Stomach (tissue), 4 donors: ENCODE results near the gene SCRN1.
"Not testable (repeated sequence)": the region's sequence is repeated elsewhere in the genome, so short reads cannot be mapped to it uniquely, and the experiment has no call there.

ENCODE experiments used
- POLR2A ChIP-seq, 4 donors: fragments of 450-650 bp; IDR thresholded peaks; one replicate each; pipeline ENCODE4 v1.6.1; 2016; ENCODE audit warnings: antibody characterized with exemption in 4 of 4, control low read depth in 2 of 4, mild to moderate bottlenecking in 1 of 4, moderate library complexity in 1 of 4
- TF ChIP-seq, protein P1 (sequence below), 7 experiments: fragments of 450-650 bp in 4 of 7; fragments of 200-600 bp in 3 of 7; sonication (generic) in 3 of 7; IDR thresholded peaks; one replicate each; pipeline ENCODE4 v1.5.1; 2016 to 2019; ENCODE audit warnings: antibody characterized with exemption in 7 of 7, control low read depth in 2 of 7, mild to moderate bottlenecking in 1 of 7

DNA sequence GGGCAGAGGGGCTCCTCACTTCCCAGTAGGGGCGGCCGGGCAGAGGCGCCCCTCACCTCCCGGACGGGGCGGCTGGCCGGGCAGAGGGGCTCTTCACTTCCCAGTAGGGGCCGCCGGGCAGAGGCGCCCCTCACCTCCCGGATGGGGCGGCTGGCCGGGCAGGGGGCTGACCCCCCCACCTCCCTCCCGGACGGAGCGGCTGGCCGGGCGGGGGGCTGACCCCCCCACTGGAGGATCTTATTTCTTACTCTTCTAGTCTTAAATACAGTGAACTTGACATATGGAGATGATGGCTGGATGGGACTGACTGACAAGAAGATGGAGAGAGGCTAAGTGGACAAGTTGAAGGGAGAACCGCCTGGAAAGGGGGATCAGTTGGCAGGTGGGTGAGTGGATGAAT is 28.0 kb downstream of the SCRN1 start:
- TF ChIP-seq, protein P1, sequence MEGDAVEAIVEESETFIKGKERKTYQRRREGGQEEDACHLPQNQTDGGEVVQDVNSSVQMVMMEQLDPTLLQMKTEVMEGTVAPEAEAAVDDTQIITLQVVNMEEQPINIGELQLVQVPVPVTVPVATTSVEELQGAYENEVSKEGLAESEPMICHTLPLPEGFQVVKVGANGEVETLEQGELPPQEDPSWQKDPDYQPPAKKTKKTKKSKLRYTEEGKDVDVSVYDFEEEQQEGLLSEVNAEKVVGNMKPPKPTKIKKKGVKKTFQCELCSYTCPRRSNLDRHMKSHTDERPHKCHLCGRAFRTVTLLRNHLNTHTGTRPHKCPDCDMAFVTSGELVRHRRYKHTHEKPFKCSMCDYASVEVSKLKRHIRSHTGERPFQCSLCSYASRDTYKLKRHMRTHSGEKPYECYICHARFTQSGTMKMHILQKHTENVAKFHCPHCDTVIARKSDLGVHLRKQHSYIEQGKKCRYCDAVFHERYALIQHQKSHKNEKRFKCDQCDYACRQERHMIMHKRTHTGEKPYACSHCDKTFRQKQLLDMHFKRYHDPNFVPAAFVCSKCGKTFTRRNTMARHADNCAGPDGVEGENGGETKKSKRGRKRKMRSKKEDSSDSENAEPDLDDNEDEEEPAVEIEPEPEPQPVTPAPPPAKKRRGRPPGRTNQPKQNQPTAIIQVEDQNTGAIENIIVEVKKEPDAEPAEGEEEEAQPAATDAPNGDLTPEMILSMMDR (IDR thresholded peaks at IDR 0.05) = not testable (repeated sequence)
- TF ChIP-seq POLR2A (IDR thresholded peaks at IDR 0.05) = not testable (repeated sequence)
